Stomach (tissue), 4 donors: ENCODE data around the gene ABCA9.

Experiments
- EP300 ChIP-seq: sonication (generic); formaldehyde crosslinking; IDR thresholded peaks from one replicate; pipeline ENCODE4 v1.6.1; 2017; ENCODE audit warnings: antibody characterized with exemption
- POLR2A ChIP-seq, 4 donors: fragments of 450-650 bp; IDR thresholded peaks; one replicate each; pipeline ENCODE4 v1.6.1; 2016; ENCODE audit warnings: antibody characterized with exemption in 4 of 4, control low read depth in 2 of 4, mild to moderate bottlenecking in 1 of 4, moderate library complexity in 1 of 4
- POLR2AphosphoS5 ChIP-seq, 3 donors: sonication (generic); formaldehyde crosslinking; IDR thresholded peaks; one replicate each; pipeline ENCODE4 v1.6.1; 2016; ENCODE audit warnings: antibody characterized with exemption in 3 of 3
- TF ChIP-seq, protein P1 (sequence below), 7 experiments: fragments of 450-650 bp in 4 of 7; fragments of 200-600 bp in 3 of 7; sonication (generic) in 3 of 7; IDR thresholded peaks; one replicate each; pipeline ENCODE4 v1.5.1; 2016 to 2019; ENCODE audit warnings: antibody characterized with exemption in 7 of 7, control low read depth in 2 of 7, mild to moderate bottlenecking in 1 of 7

DNA sequence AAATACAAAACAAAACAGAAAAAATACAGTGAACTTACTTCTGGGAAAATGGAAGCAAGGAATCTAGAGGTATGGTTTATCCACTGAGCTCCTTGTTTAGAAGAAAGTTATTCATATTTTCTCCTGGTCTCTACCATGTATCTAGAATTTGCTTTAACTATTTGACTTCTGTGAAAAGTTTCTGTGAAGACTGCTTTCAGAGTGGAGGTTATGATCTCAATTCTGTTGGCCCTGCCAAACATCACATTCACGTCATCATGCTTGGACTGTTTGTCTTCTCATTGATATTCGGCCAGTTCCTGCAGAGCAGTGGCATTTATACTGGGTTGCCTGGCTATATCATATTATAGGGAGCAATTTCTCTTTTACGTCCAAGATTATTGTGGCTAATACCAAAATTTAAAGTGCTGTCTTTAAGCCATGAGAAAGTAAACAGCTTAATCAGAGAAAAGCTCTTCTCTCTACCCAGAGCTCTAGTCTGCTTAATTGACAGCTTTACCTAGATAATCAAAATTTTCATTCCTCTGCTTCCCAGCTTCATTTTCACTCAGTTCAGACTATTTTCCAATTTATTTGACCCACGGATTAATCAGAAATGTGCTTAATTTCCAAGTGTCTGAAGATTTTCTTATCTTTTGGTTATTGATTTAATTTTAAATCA lies 105.4 kb downstream of the ABCA9 start, which contains the start of gene ABCA8:
- TF ChIP-seq POLR2A (IDR thresholded peaks at IDR 0.05), result no peak
- TF ChIP-seq EP300, result no peak
- TF ChIP-seq, protein P1, sequence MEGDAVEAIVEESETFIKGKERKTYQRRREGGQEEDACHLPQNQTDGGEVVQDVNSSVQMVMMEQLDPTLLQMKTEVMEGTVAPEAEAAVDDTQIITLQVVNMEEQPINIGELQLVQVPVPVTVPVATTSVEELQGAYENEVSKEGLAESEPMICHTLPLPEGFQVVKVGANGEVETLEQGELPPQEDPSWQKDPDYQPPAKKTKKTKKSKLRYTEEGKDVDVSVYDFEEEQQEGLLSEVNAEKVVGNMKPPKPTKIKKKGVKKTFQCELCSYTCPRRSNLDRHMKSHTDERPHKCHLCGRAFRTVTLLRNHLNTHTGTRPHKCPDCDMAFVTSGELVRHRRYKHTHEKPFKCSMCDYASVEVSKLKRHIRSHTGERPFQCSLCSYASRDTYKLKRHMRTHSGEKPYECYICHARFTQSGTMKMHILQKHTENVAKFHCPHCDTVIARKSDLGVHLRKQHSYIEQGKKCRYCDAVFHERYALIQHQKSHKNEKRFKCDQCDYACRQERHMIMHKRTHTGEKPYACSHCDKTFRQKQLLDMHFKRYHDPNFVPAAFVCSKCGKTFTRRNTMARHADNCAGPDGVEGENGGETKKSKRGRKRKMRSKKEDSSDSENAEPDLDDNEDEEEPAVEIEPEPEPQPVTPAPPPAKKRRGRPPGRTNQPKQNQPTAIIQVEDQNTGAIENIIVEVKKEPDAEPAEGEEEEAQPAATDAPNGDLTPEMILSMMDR (IDR thresholded peaks at IDR 0.05), result no peak
- TF ChIP-seq POLR2AphosphoS5 (IDR thresholded peaks at IDR 0.05), result no peak
